Neural crest cell (in vitro differentiated cells): ENCODE results near the gene HDX. TPM values are rescaled to one million over a fixed set of nuclear protein-coding genes. Genes with fewer than 3 reads are reported as not detected.

Experiments used
- DNase-seq: peaks from one replicate; pipeline ENCODE4 v3.0.0; 2021; ENCODE audit warnings: low read depth, mixed read lengths, low spot score
- H3K27ac Mint-ChIP-seq: one replicate; pipeline ENCODE4 v1.8.0; 2021; ENCODE audit warnings: mild to moderate bottlenecking, mixed read lengths; ENCODE audit not compliant: unreplicated experiment
- H3K27me3 Mint-ChIP-seq: 2 replicates; pipeline ENCODE4 v1.8.0; 2021; ENCODE audit warnings: low read depth, mild to moderate bottlenecking, mixed read lengths
- H3K36me3 Mint-ChIP-seq: 2 replicates; pipeline ENCODE4 v1.8.0; 2021; ENCODE audit warnings: low read depth, mild to moderate bottlenecking, mixed read lengths
- H3K4me1 Mint-ChIP-seq: 2 replicates; pipeline ENCODE4 v1.8.0; 2021; ENCODE audit warnings: mixed read lengths
- H3K4me3 Mint-ChIP-seq: one replicate; pipeline ENCODE4 v1.8.0; 2021; ENCODE audit warnings: mild to moderate bottlenecking, mixed read lengths
- H3K9me3 Mint-ChIP-seq: 2 replicates; pipeline ENCODE4 v1.8.0; 2021; ENCODE audit warnings: mixed read lengths
- total RNA-seq: library from RNA; stranded (reverse); gene quantifications from 2 replicates; pipeline ENCODE4 v1.2.1, GENCODE V29; 2021
- TF ChIP-seq, protein P1 (sequence below): fragments of 200-600 bp; sonication (generic); conservative IDR thresholded peaks from 2 replicates; pipeline ENCODE4 v1.5.0; 2021; ENCODE audit warnings: antibody characterized with exemption, mild to moderate bottlenecking

The HDX gene
- total RNA-seq, 1 donor from 2014 or later = 8.8 TPM

GRCh38 chrX:84362184-84362838 is 139.9 kb downstream of the HDX start:
- TF ChIP-seq, protein P1, sequence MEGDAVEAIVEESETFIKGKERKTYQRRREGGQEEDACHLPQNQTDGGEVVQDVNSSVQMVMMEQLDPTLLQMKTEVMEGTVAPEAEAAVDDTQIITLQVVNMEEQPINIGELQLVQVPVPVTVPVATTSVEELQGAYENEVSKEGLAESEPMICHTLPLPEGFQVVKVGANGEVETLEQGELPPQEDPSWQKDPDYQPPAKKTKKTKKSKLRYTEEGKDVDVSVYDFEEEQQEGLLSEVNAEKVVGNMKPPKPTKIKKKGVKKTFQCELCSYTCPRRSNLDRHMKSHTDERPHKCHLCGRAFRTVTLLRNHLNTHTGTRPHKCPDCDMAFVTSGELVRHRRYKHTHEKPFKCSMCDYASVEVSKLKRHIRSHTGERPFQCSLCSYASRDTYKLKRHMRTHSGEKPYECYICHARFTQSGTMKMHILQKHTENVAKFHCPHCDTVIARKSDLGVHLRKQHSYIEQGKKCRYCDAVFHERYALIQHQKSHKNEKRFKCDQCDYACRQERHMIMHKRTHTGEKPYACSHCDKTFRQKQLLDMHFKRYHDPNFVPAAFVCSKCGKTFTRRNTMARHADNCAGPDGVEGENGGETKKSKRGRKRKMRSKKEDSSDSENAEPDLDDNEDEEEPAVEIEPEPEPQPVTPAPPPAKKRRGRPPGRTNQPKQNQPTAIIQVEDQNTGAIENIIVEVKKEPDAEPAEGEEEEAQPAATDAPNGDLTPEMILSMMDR = no peak
- Mint-ChIP-seq H3K27ac (no peak overlapping the region), H3K4me3 (no peak overlapping the region), H3K4me1 (no peaks in the 10 kb centered on the region), H3K9me3 (peaks cover 2% of the 10 kb centered on the region), H3K27me3 (no peaks in the 10 kb centered on the region), H3K36me3 (peaks cover 9% of the 10 kb centered on the region)
- DNase-seq = no peak

- Mint-ChIP-seq H3K4me1 (no peaks in the 10 kb centered on the region), H3K36me3 (peaks cover 3% of the 10 kb centered on the region), H3K27me3 (no peaks in the 10 kb centered on the region), H3K4me3 (no peak overlapping the region), H3K27ac (no peak overlapping the region), H3K9me3 (no peaks in the 10 kb centered on the region)
- DNase-seq = no peak
- TF ChIP-seq, protein P1 = no peak
Measured at GRCh38 chrX:84358271-84358670, 144.0 kb downstream of the HDX start.

- Mint-ChIP-seq H3K27me3 (no peaks in the 10 kb centered on the region), H3K4me3 (no peak overlapping the region)
Measured at GRCh38 chrX:84357296-84357695, 145.0 kb downstream of the HDX start.

GRCh38 chrX:84340968-84341367 is 161.3 kb downstream of the HDX start:
- Mint-ChIP-seq H3K36me3 (no peaks in the 10 kb centered on the region), H3K27ac (no peak overlapping the region), H3K4me3 (no peak overlapping the region), H3K9me3 (no peaks in the 10 kb centered on the region), H3K4me1 (no peaks in the 10 kb centered on the region), H3K27me3 (no peaks in the 10 kb centered on the region)
- no peak for DNase-seq
- TF ChIP-seq, protein P1 = no peak

More at GRCh38 chrX:84357296-84357695, 145.0 kb downstream of the HDX start:
- peaks cover 3% of the 10 kb centered on the region for H3K36me3 Mint-ChIP-seq
- no peak overlapping the region for H3K27ac Mint-ChIP-seq
- H3K9me3 Mint-ChIP-seq = no peaks in the 10 kb centered on the region
- TF ChIP-seq, protein P1 = no peak
- no peaks in the 10 kb centered on the region for H3K4me1 Mint-ChIP-seq
- DNase-seq = no peak

GRCh38 chrX:84339507-84340364 is 162.5 kb downstream of the HDX start:
- Mint-ChIP-seq H3K27me3 (no peaks in the 10 kb centered on the region), H3K4me1 (no peaks in the 10 kb centered on the region), H3K27ac (no peak overlapping the region), H3K9me3 (no peaks in the 10 kb centered on the region), H3K36me3 (peaks cover 3% of the 10 kb centered on the region), H3K4me3 (no peak overlapping the region)
- TF ChIP-seq, protein P1 = peak; percentile 65
- DNase-seq = no peak
